WTC11 (cell line): Measurements from ENCODE around the gene SEC23IP. TPM values are rescaled to one million over a fixed set of nuclear protein-coding genes. Genes with fewer than 3 reads are reported as not detected.

Experiments used
- ATAC-seq: fragments of 200-7000 bp; cut with Tn5 transposase; 2 replicates; pipeline ENCODE4 v1.10.0; 2021; ENCODE audit warnings: mild to moderate bottlenecking, moderate library complexity
- CTCF ChIA-PET: fragments of 300-600 bp; sonication (Branson Sonifier 250); formaldehyde crosslinking; loops from one replicate; lab custom pipeline; 2021; ENCODE audit warnings: antibody characterized with exemption; lab: Charles Lee
- POLR2A ChIA-PET: fragments of 350-600 bp; sonication (Branson Sonifier 250); formaldehyde crosslinking; loops from one replicate; lab custom pipeline; 2021; ENCODE audit warnings: antibody characterized with exemption; lab: Charles Lee
- DNase-seq: peaks from one replicate; pipeline ENCODE4 v3.0.0; 2021; ENCODE audit warnings: low spot score
- H3K27ac Mint-ChIP-seq: 2 replicates; pipeline ENCODE4 v1.8.0; 2021; ENCODE audit warnings: mixed read lengths
- H3K27me3 Mint-ChIP-seq: 2 replicates; pipeline ENCODE4 v1.8.0; 2021; ENCODE audit warnings: low read depth, mild to moderate bottlenecking, moderate library complexity, mixed read lengths
- H3K36me3 Mint-ChIP-seq: 2 replicates; pipeline ENCODE4 v1.8.0; 2021; ENCODE audit warnings: mixed read lengths
- H3K4me1 Mint-ChIP-seq: 2 replicates; pipeline ENCODE4 v1.8.0; 2022; ENCODE audit warnings: mixed read lengths
- H3K4me3 Mint-ChIP-seq: 2 replicates; pipeline ENCODE4 v1.8.0; 2021; ENCODE audit warnings: mild to moderate bottlenecking, moderate library complexity, mixed read lengths
- H3K9me3 Mint-ChIP-seq: 2 replicates; pipeline ENCODE4 v1.8.0; 2021; ENCODE audit warnings: mixed read lengths
- ATF1 ChIP-seq: sonication (generic); formaldehyde crosslinking; IDR thresholded peaks from 2 replicates; pipeline ENCODE4 v1.8.1; 2023; ENCODE audit warnings: mild to moderate bottlenecking, moderate library complexity, missing genetic modification reagents
- ATF2 ChIP-seq: sonication (generic); formaldehyde crosslinking; IDR thresholded peaks from 2 replicates; pipeline ENCODE4 v1.8.1; 2022; ENCODE audit warnings: low read depth, missing genetic modification reagents, borderline replicate concordance
- ATF6 ChIP-seq: sonication (generic); formaldehyde crosslinking; IDR thresholded peaks from 2 replicates; pipeline ENCODE4 v1.8.1; 2023; ENCODE audit warnings: mild to moderate bottlenecking, missing genetic modification reagents
- CREB1 ChIP-seq: sonication (generic); formaldehyde crosslinking; IDR thresholded peaks from 2 replicates; pipeline ENCODE4 v1.8.0; 2023; ENCODE audit warnings: mild to moderate bottlenecking, missing genetic modification reagents
- ESRRA ChIP-seq: sonication (generic); formaldehyde crosslinking; IDR thresholded peaks from 2 replicates; pipeline ENCODE4 v1.8.1; 2022; ENCODE audit warnings: mild to moderate bottlenecking, missing genetic modification reagents, borderline replicate concordance
- GTF2I ChIP-seq: fragments of 250-450 bp; sonication (Bioruptor Pico); conservative IDR thresholded peaks from 2 replicates; pipeline ENCODE4 v1.4.0; 2021; ENCODE audit warnings: mild to moderate bottlenecking
- HMGA2 ChIP-seq: fragments of 250-450 bp; sonication (Bioruptor Pico); IDR thresholded peaks from 2 replicates; pipeline ENCODE4 v1.4.0; 2021; ENCODE audit warnings: mild to moderate bottlenecking, moderate library complexity
- HMGXB4 ChIP-seq: sonication (generic); formaldehyde crosslinking; IDR thresholded peaks from 2 replicates; pipeline ENCODE4 v1.8.1; 2023; ENCODE audit warnings: mild to moderate bottlenecking, moderate library complexity, missing genetic modification reagents
- KAT7 ChIP-seq: sonication (generic); formaldehyde crosslinking; IDR thresholded peaks from 2 replicates; pipeline ENCODE4 v1.8.1; 2023; ENCODE audit warnings: missing genetic modification reagents, mild to moderate bottlenecking, borderline replicate concordance
- MLX ChIP-seq: sonication (generic); formaldehyde crosslinking; IDR thresholded peaks from 2 replicates; pipeline ENCODE4 v1.8.1; 2023; ENCODE audit warnings: mild to moderate bottlenecking, missing genetic modification reagents, moderate library complexity
- NFATC4 ChIP-seq: fragments of 250-450 bp; sonication (Bioruptor Pico); IDR thresholded peaks from 2 replicates; pipeline ENCODE4 v1.9.0; 2021; ENCODE audit warnings: mild to moderate bottlenecking
- NFYB ChIP-seq: sonication (generic); formaldehyde crosslinking; conservative IDR thresholded peaks from 2 replicates; pipeline ENCODE4 v1.8.0; 2022; ENCODE audit warnings: low read depth, missing genetic modification reagents
- PRDM15 ChIP-seq: sonication (generic); formaldehyde crosslinking; IDR thresholded peaks from 2 replicates; pipeline ENCODE4 v1.8.0; 2022; ENCODE audit warnings: missing genetic modification reagents
- SMAD3 ChIP-seq: sonication (generic); formaldehyde crosslinking; IDR thresholded peaks from 2 replicates; pipeline ENCODE4 v1.8.0; 2022; ENCODE audit warnings: missing genetic modification reagents, mild to moderate bottlenecking, borderline replicate concordance
- TEAD4 ChIP-seq: sonication (generic); formaldehyde crosslinking; IDR thresholded peaks from 2 replicates; pipeline ENCODE4 v1.8.0; 2022; ENCODE audit warnings: mild to moderate bottlenecking, missing genetic modification reagents
- TP53 ChIP-seq: sonication (generic); formaldehyde crosslinking; IDR thresholded peaks from 2 replicates; pipeline ENCODE4 v1.8.1; 2023; ENCODE audit warnings: mild to moderate bottlenecking, missing genetic modification reagents
- USF1 ChIP-seq: sonication (generic); formaldehyde crosslinking; IDR thresholded peaks from 2 replicates; pipeline ENCODE4 v1.8.0; 2022; ENCODE audit warnings: mild to moderate bottlenecking, missing genetic modification reagents
- ZBTB43 ChIP-seq: sonication (generic); formaldehyde crosslinking; IDR thresholded peaks from 2 replicates; pipeline ENCODE4 v1.8.1; 2023; ENCODE audit warnings: mild to moderate bottlenecking, missing genetic modification reagents
- ZNF263 ChIP-seq: sonication (generic); formaldehyde crosslinking; IDR thresholded peaks from 2 replicates; pipeline ENCODE4 v1.8.1; 2022; ENCODE audit warnings: low read depth, mild to moderate bottlenecking, moderate library complexity, missing genetic modification reagents
- total RNA-seq: library from RNA; stranded (reverse); gene quantifications from 3 replicates; pipeline ENCODE4 v1.2.3, GENCODE V29; 2021

Gene SEC23IP
- total RNA-seq, 1 experiment from 2014 or later, result 82.3 TPM

- H3K27ac Mint-ChIP-seq, result no peak overlapping the region
Measured at GRCh38 chr10:119896937-119897770, 4.6 kb downstream of the SEC23IP start.

More at GRCh38 chr10:119896937-119897770, 4.6 kb downstream of the SEC23IP start:
- H3K27me3 Mint-ChIP-seq, result no peaks in the 10 kb centered on the region
- no peak for TF ChIP-seq HMGXB4 (CRISPR knock-in tag)
- TF ChIP-seq ATF6, result no peak
- no peak for TF ChIP-seq CREB1 (CRISPR knock-in tag)
- TF ChIP-seq ATF2, result no peak
- no peak for TF ChIP-seq ESRRA (CRISPR knock-in tag)
- no peak for TF ChIP-seq NFATC4 (CRISPR knock-in tag)
- no peak for TF ChIP-seq PRDM15 (CRISPR knock-in tag)
- no peak for TF ChIP-seq HMGA2 (CRISPR knock-in tag)
- TF ChIP-seq ZNF263 (CRISPR knock-in tag), result no peak
- no peak for TF ChIP-seq TP53 (CRISPR knock-in tag)
- TF ChIP-seq NFYB (CRISPR knock-in tag), result no peak
- TF ChIP-seq ZBTB43 (CRISPR knock-in tag), result no peak
- no peak for TF ChIP-seq SMAD3 (CRISPR knock-in tag)
- TF ChIP-seq TEAD4 (CRISPR knock-in tag), result no peak
- TF ChIP-seq KAT7 (CRISPR knock-in tag), result no peak
- TF ChIP-seq GTF2I (CRISPR knock-in tag), result no peak
- TF ChIP-seq USF1 (CRISPR knock-in tag), result no peak
- TF ChIP-seq MLX, result no peak
- TF ChIP-seq ATF1 (CRISPR knock-in tag), result no peak
- TF ChIP-seq, all 79 proteins: peak for 0
- ATAC-seq, result no peak
- DNase-seq, result no peak
- ChIA-PET CTCF (interaction anchor here (1.2 kb wide), 1 partner anchor 37 kb away, joined by 3 read pairs; no protein-coding TSS in a partner anchor), POLR2A (interaction anchor here (0.5 kb wide), 1 partner anchor 412 kb away, joined by 3 read pairs; no protein-coding TSS in a partner anchor)
- Mint-ChIP-seq H3K36me3 (peaks cover 41% of the 10 kb centered on the region), H3K4me1 (peaks cover 10% of the 10 kb centered on the region), H3K9me3 (no peaks in the 10 kb centered on the region), H3K4me3 (no peak overlapping the region)
